Ectodermal cell (in vitro differentiated cells): ENCODE results near the gene SPAM1.
"Not testable (repeated sequence)": the region's sequence is repeated elsewhere in the genome, so short reads cannot be mapped to it uniquely, and the experiment has no call there.

Experiments
- H3K27ac ChIP-seq: 2 replicates; pipeline ENCODE4 v1.7.0; 2013; ENCODE audit warnings: mild to moderate bottlenecking, low read depth, low read length; ENCODE audit not compliant: insufficient read depth, poor library complexity, severe bottlenecking
- H3K27me3 ChIP-seq: 2 replicates; pipeline ENCODE4 v1.7.0; 2013; ENCODE audit warnings: mild to moderate bottlenecking, low read length; ENCODE audit not compliant: insufficient read depth, control insufficient read depth, poor library complexity, severe bottlenecking
- H3K36me3 ChIP-seq: one replicate; pipeline ENCODE4 v1.7.0; 2013; ENCODE audit warnings: low read length; ENCODE audit not compliant: control insufficient read depth, insufficient read depth
- H3K4me1 ChIP-seq: one replicate; pipeline ENCODE4 v1.7.0; 2013; ENCODE audit warnings: low read length; ENCODE audit not compliant: control insufficient read depth, insufficient read depth
- H3K4me3 ChIP-seq: 2 replicates; pipeline ENCODE4 v1.7.0; 2013; ENCODE audit warnings: low read depth, low read length, control low read depth; ENCODE audit not compliant: insufficient read depth
- H3K9me3 ChIP-seq: 2 replicates; pipeline ENCODE4 v1.7.0; 2013; ENCODE audit warnings: mild to moderate bottlenecking, low read length, moderate library complexity; ENCODE audit not compliant: control insufficient read depth
- WGBS, 2 experiments: methylation state at CpG; one replicate each; pipeline ENCODE4 v1.1.7; 2013; ENCODE audit warnings: missing lambda C conversion rate in 2 of 2; 5-methylcytosine and 5-hydroxymethylcytosine counted together

Gene SPAM1

GRCh38 chr7:123987445-123987844 lies 62.4 kb downstream of the SPAM1 start:
- Histone ChIP-seq H3K27ac (no peak overlapping the region), H3K36me3 (no peaks in the 10 kb centered on the region), H3K4me1 (no peaks in the 10 kb centered on the region), H3K27me3 (no peaks in the 10 kb centered on the region), H3K9me3 (no peaks in the 10 kb centered on the region), H3K4me3 (no peak overlapping the region)
- 93 to 100% methylated on average over 2 of the region's 2 CpGs for WGBS, 2 experiments

GRCh38 chr7:123992913-123993518 lies 68.0 kb downstream of the SPAM1 start:
- WGBS, 2 experiments: 91 to 94% methylated on average over 2 of the region's 2 CpGs

GRCh38 chr7:123993996-123994395 lies 69.0 kb downstream of the SPAM1 start:
- Histone ChIP-seq H3K4me1 (peaks cover 7% of the 10 kb centered on the region), H3K27me3 (no peaks in the 10 kb centered on the region), H3K27ac (no peak overlapping the region), H3K4me3 (no peak overlapping the region), H3K9me3 (no peaks in the 10 kb centered on the region), H3K36me3 (no peaks in the 10 kb centered on the region)
- 90 to 93% methylated on average over 2 of the region's 2 CpGs for WGBS, 2 experiments

More at GRCh38 chr7:123992913-123993518, 68.0 kb downstream of the SPAM1 start:
- no peaks in the 10 kb centered on the region for H3K9me3 ChIP-seq
- peaks cover 7% of the 10 kb centered on the region for H3K4me1 ChIP-seq
- H3K4me3 ChIP-seq: no peak overlapping the region
- no peaks in the 10 kb centered on the region for H3K27me3 ChIP-seq
- no peaks in the 10 kb centered on the region for H3K36me3 ChIP-seq
- H3K27ac ChIP-seq: no peak overlapping the region

GRCh38 chr7:123994449-123994848 lies 69.4 kb downstream of the SPAM1 start:
- no peaks in the 10 kb centered on the region for H3K27me3 ChIP-seq
- H3K36me3 ChIP-seq: no peaks in the 10 kb centered on the region
- no peak overlapping the region for H3K4me3 ChIP-seq
- H3K4me1 ChIP-seq: peaks cover 7% of the 10 kb centered on the region
- no peaks in the 10 kb centered on the region for H3K9me3 ChIP-seq
- H3K27ac ChIP-seq: peak overlapping the region; percentile 47

GRCh38 chr7:123995617-123996326 lies 70.7 kb downstream of the SPAM1 start:
- no peaks in the 10 kb centered on the region for H3K27me3 ChIP-seq
- H3K36me3 ChIP-seq: no peaks in the 10 kb centered on the region
- H3K9me3 ChIP-seq: no peaks in the 10 kb centered on the region
- whole genome bisulfite sequencing, 2 experiments: 94 to 95% methylated on average over 9 to 10 of the region's 10 CpGs
- no peak overlapping the region for H3K27ac ChIP-seq
- no peak overlapping the region for H3K4me3 ChIP-seq
- peaks cover 7% of the 10 kb centered on the region for H3K4me1 ChIP-seq

- peaks cover 7% of the 10 kb centered on the region for H3K4me1 ChIP-seq
- no peaks in the 10 kb centered on the region for H3K9me3 ChIP-seq
- WGBS, 2 experiments: 95 to 97% methylated on average over 6 of the region's 6 CpGs
- no peaks in the 10 kb centered on the region for H3K36me3 ChIP-seq
- no peaks in the 10 kb centered on the region for H3K27me3 ChIP-seq
- H3K4me3 ChIP-seq: no peak overlapping the region
- no peak overlapping the region for H3K27ac ChIP-seq
These were observed 71.2 kb downstream of the SPAM1 start for GRCh38 chr7:123996327-123996625.

- WGBS, 2 experiments: 94 to 95% methylated on average over 5 of the region's 5 CpGs
- H3K36me3 ChIP-seq: no peaks in the 10 kb centered on the region
- H3K9me3 ChIP-seq: no peaks in the 10 kb centered on the region
- H3K4me3 ChIP-seq: no peak overlapping the region
- no peak overlapping the region for H3K27ac ChIP-seq
- peaks cover 7% of the 10 kb centered on the region for H3K4me1 ChIP-seq
- H3K27me3 ChIP-seq: no peaks in the 10 kb centered on the region
These were observed 73.9 kb downstream of the SPAM1 start for GRCh38 chr7:123998921-123999320.

GRCh38 chr7:123999703-124000102 lies 74.7 kb downstream of the SPAM1 start:
- H3K36me3 ChIP-seq: no peaks in the 10 kb centered on the region
- no peak overlapping the region for H3K4me3 ChIP-seq
- H3K9me3 ChIP-seq: no peaks in the 10 kb centered on the region
- H3K4me1 ChIP-seq: peaks cover 4% of the 10 kb centered on the region
- no peaks in the 10 kb centered on the region for H3K27me3 ChIP-seq
- 86 to 95% methylated on average over 3 of the region's 3 CpGs for WGBS, 2 experiments
- H3K27ac ChIP-seq: no peak overlapping the region

GRCh38 chr7:124008296-124008695 lies 83.3 kb downstream of the SPAM1 start:
- not testable (repeated sequence) for H3K27me3 ChIP-seq, H3K36me3 ChIP-seq, H3K4me3 ChIP-seq, H3K4me1 ChIP-seq, H3K27ac ChIP-seq, H3K9me3 ChIP-seq
- WGBS, 2 experiments: 79% methylated on average over 6 of the region's 6 CpGs

GRCh38 chr7:124009321-124009720 lies 84.3 kb downstream of the SPAM1 start:
- Histone ChIP-seq H3K9me3 (no peaks in the 10 kb centered on the region), H3K36me3 (no peaks in the 10 kb centered on the region), H3K4me1 (peaks cover 4% of the 10 kb centered on the region), H3K4me3 (no peak overlapping the region), H3K27me3 (no peaks in the 10 kb centered on the region), H3K27ac (no peak overlapping the region)
- 85 to 97% methylated on average over 2 of the region's 2 CpGs for WGBS, 2 experiments
